ENCODE results near the gene ITPRIPL2. TPM values are rescaled to one million over a fixed set of nuclear protein-coding genes. Genes with fewer than 3 reads are reported as not detected.

Gene ITPRIPL2
- total and polyA plus RNA-seq, 2 of the 13 experiments (the other 11 are each of a cell fraction or from before 2014, with no cell fraction given): 5.9 to 12.6 TPM

DNA sequence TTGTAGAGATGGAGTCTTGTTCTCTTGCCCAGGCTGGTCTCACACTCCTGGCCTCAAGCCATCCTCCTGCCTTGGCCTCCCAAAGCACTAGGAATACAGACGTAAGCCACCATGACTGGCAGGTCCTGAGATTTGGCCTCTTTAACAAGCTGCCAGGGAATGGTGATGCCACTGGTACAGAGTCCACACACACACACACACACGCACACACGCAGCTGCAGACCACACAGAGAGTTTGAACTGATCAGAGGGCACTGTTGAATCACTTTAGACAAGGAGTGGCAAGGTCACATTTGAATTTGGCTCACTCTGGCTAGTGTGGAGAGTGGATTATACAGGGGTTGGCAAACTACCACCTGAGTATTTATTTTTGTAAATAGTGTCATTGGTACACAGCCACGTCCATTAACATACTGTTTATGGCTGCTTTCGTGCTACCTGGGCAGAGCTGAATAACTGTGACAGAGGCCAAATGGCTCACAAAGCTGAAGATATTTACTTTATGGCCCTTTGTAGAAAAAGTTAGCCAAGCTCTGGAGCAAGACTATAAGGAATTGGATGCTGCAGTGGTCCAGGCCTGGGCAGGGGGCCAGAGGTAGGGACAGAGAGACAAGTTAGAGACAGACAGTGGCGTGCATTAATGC lies 9.9 kb downstream of the ITPRIPL2 start (continued):
- TF ChIP-seq, protein P1, sequence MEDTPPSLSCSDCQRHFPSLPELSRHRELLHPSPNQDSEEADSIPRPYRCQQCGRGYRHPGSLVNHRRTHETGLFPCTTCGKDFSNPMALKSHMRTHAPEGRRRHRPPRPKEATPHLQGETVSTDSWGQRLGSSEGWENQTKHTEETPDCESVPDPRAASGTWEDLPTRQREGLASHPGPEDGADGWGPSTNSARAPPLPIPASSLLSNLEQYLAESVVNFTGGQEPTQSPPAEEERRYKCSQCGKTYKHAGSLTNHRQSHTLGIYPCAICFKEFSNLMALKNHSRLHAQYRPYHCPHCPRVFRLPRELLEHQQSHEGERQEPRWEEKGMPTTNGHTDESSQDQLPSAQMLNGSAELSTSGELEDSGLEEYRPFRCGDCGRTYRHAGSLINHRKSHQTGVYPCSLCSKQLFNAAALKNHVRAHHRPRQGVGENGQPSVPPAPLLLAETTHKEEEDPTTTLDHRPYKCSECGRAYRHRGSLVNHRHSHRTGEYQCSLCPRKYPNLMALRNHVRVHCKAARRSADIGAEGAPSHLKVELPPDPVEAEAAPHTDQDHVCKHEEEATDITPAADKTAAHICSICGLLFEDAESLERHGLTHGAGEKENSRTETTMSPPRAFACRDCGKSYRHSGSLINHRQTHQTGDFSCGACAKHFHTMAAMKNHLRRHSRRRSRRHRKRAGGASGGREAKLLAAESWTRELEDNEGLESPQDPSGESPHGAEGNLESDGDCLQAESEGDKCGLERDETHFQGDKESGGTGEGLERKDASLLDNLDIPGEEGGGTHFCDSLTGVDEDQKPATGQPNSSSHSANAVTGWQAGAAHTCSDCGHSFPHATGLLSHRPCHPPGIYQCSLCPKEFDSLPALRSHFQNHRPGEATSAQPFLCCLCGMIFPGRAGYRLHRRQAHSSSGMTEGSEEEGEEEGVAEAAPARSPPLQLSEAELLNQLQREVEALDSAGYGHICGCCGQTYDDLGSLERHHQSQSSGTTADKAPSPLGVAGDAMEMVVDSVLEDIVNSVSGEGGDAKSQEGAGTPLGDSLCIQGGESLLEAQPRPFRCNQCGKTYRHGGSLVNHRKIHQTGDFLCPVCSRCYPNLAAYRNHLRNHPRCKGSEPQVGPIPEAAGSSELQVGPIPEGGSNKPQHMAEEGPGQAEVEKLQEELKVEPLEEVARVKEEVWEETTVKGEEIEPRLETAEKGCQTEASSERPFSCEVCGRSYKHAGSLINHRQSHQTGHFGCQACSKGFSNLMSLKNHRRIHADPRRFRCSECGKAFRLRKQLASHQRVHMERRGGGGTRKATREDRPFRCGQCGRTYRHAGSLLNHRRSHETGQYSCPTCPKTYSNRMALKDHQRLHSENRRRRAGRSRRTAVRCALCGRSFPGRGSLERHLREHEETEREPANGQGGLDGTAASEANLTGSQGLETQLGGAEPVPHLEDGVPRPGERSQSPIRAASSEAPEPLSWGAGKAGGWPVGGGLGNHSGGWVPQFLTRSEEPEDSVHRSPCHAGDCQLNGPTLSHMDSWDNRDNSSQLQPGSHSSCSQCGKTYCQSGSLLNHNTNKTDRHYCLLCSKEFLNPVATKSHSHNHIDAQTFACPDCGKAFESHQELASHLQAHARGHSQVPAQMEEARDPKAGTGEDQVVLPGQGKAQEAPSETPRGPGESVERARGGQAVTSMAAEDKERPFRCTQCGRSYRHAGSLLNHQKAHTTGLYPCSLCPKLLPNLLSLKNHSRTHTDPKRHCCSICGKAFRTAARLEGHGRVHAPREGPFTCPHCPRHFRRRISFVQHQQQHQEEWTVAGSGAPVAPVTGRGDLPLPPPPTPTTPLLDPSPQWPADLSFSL (CRISPR knock-in tag; IDR thresholded peaks at IDR 0.05): peak; percentile 83
- TF ChIP-seq ZNF496 (CRISPR knock-in tag; IDR thresholded peaks at IDR 0.05; ENCODE audit: insufficient replicate concordance): no peak
- TF ChIP-seq ZSCAN12 (CRISPR knock-in tag; IDR thresholded peaks at IDR 0.05): no peak
- TF ChIP-seq, protein P2, sequence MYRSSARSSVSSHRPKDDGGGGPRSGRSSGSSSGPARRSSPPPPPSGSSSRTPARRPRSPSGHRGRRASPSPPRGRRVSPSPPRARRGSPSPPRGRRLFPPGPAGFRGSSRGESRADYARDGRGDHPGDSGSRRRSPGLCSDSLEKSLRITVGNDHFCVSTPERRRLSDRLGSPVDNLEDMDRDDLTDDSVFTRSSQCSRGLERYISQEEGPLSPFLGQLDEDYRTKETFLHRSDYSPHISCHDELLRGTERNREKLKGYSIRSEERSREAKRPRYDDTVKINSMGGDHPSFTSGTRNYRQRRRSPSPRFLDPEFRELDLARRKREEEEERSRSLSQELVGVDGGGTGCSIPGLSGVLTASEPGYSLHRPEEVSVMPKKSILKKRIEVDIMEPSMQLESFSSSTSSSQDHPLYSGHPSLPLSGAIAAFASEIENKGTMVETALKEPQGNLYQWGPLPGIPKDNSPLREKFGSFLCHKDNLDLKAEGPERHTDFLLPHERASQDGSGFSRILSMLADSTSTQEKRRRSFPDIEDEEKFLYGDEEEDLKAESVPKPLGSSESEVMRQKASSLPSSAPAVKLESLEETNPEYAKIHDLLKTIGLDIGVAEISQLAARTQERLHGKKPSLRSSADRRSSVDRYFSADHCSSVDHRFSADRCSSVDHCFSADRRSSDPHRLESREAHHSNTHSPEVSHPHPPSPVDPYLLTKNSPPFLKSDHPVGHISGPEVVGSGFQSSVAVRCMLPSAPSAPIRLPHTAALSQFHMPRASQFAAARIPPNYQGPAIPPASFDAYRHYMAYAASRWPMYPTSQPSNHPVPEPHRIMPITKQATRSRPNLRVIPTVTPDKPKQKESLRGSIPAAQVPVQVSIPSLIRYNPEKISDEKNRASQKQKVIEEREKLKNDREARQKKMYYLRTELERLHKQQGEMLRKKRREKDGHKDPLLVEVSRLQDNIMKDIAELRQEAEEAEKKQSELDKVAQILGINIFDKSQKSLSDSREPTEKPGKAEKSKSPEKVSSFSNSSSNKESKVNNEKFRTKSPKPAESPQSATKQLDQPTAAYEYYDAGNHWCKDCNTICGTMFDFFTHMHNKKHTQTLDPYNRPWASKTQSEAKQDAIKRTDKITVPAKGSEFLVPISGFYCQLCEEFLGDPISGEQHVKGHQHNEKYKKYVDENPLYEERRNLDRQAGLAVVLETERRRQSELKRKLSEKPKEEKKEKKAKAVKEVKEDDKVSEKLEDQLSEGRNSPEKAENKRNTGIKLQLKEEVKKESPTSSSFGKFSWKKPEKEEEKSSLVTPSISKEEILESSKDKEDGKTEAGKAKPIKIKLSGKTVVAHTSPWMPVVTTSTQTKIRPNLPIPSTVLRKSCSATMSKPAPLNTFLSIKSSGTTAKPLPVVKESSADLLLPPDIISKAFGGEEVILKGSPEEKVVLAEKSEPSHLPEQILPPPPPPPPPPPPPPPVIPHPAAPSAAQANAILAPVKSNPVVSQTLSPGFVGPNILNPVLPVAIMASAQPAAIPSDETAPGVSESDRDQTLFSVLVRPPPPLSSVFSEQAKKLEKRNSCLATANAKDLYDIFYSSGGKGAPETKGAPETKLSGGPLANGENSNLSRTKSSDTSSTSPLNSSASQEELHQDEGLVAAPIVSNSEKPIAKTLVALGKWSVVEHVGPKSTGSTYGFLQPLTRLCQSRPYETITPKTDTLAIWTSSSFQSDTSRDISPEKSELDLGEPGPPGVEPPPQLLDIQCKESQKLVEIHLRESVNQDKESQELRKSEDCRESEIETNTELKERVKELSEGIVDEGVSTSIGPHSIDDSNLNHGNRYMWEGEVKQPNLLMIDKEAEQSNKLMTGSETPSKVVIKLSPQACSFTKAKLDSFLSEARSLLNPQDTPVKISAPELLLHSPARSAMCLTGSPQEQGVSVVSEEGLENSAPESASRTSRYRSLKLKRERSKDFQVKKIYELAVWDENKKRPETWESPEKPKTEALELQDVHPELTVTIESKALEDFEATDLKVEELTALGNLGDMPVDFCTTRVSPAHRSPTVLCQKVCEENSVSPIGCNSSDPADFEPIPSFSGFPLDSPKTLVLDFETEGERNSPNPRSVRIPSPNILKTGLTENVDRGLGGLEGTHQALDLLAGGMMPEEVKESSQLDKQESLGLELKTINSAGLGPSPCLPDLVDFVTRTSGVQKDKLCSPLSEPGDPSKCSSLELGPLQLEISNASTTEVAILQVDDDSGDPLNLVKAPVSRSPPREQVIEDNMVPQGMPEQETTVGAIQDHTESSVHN (CRISPR knock-in tag; IDR thresholded peaks at IDR 0.05): no peak
- TF ChIP-seq, protein P3, sequence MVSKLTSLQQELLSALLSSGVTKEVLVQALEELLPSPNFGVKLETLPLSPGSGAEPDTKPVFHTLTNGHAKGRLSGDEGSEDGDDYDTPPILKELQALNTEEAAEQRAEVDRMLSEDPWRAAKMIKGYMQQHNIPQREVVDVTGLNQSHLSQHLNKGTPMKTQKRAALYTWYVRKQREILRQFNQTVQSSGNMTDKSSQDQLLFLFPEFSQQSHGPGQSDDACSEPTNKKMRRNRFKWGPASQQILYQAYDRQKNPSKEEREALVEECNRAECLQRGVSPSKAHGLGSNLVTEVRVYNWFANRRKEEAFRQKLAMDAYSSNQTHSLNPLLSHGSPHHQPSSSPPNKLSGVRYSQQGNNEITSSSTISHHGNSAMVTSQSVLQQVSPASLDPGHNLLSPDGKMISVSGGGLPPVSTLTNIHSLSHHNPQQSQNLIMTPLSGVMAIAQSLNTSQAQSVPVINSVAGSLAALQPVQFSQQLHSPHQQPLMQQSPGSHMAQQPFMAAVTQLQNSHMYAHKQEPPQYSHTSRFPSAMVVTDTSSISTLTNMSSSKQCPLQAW (CRISPR knock-in tag; IDR thresholded peaks at IDR 0.05): peak; percentile 8; the same call in 1 of the 2 replicates
- TF ChIP-seq ZNF263 (CRISPR knock-in tag; IDR thresholded peaks at IDR 0.05): no peak
- TF ChIP-seq, protein P4, sequence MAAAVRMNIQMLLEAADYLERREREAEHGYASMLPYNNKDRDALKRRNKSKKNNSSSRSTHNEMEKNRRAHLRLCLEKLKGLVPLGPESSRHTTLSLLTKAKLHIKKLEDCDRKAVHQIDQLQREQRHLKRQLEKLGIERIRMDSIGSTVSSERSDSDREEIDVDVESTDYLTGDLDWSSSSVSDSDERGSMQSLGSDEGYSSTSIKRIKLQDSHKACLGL (CRISPR knock-in tag; IDR thresholded peaks at IDR 0.05): no peak
- TF ChIP-seq NFKBIZ (CRISPR knock-in tag; IDR thresholded peaks at IDR 0.05): no peak
- peak; percentile 42; the same call in 1 of the 2 replicates for TF ChIP-seq CHD4 (IDR thresholded peaks at IDR 0.05; ENCODE audit: borderline replicate concordance, low read length)
- TF ChIP-seq GTF3A (CRISPR knock-in tag; conservative IDR thresholded peaks at IDR 0.05): no peak

Data from HepG2 (cell line).